Measurements from ENCODE around the gene POLG.

- TF ChIP-seq, protein P1, sequence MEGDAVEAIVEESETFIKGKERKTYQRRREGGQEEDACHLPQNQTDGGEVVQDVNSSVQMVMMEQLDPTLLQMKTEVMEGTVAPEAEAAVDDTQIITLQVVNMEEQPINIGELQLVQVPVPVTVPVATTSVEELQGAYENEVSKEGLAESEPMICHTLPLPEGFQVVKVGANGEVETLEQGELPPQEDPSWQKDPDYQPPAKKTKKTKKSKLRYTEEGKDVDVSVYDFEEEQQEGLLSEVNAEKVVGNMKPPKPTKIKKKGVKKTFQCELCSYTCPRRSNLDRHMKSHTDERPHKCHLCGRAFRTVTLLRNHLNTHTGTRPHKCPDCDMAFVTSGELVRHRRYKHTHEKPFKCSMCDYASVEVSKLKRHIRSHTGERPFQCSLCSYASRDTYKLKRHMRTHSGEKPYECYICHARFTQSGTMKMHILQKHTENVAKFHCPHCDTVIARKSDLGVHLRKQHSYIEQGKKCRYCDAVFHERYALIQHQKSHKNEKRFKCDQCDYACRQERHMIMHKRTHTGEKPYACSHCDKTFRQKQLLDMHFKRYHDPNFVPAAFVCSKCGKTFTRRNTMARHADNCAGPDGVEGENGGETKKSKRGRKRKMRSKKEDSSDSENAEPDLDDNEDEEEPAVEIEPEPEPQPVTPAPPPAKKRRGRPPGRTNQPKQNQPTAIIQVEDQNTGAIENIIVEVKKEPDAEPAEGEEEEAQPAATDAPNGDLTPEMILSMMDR (conservative IDR thresholded peaks at IDR 0.05; ENCODE audit: low read depth in 2 of 2): no peak
- TF ChIP-seq, protein P2, sequence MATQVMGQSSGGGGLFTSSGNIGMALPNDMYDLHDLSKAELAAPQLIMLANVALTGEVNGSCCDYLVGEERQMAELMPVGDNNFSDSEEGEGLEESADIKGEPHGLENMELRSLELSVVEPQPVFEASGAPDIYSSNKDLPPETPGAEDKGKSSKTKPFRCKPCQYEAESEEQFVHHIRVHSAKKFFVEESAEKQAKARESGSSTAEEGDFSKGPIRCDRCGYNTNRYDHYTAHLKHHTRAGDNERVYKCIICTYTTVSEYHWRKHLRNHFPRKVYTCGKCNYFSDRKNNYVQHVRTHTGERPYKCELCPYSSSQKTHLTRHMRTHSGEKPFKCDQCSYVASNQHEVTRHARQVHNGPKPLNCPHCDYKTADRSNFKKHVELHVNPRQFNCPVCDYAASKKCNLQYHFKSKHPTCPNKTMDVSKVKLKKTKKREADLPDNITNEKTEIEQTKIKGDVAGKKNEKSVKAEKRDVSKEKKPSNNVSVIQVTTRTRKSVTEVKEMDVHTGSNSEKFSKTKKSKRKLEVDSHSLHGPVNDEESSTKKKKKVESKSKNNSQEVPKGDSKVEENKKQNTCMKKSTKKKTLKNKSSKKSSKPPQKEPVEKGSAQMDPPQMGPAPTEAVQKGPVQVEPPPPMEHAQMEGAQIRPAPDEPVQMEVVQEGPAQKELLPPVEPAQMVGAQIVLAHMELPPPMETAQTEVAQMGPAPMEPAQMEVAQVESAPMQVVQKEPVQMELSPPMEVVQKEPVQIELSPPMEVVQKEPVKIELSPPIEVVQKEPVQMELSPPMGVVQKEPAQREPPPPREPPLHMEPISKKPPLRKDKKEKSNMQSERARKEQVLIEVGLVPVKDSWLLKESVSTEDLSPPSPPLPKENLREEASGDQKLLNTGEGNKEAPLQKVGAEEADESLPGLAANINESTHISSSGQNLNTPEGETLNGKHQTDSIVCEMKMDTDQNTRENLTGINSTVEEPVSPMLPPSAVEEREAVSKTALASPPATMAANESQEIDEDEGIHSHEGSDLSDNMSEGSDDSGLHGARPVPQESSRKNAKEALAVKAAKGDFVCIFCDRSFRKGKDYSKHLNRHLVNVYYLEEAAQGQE (IDR thresholded peaks at IDR 0.05; ENCODE audit: unreplicated experiment): no peak
- TF ChIP-seq EZH2 (IDR thresholded peaks at IDR 0.05; ENCODE audit: low read depth, unreplicated experiment): no peak
- TF ChIP-seq POLR2AphosphoS5 (IDR thresholded peaks at IDR 0.05; ENCODE audit: low read depth): no peak
- TF ChIP-seq EZH2phosphoT487 (IDR thresholded peaks at IDR 0.05; ENCODE audit: unreplicated experiment): no peak
- no peak for TF ChIP-seq ZNF114 (CRISPR knock-in tag; IDR thresholded peaks at IDR 0.05)
- no peak for TF ChIP-seq NANOG (IDR thresholded peaks at IDR 0.05; ENCODE audit: borderline replicate concordance)
- TF ChIP-seq JUNB (IDR thresholded peaks at IDR 0.05; ENCODE audit: unreplicated experiment): no peak
Measured at GRCh38 chr15:89381331-89381730, 46.7 kb upstream of the POLG start.

All from GM23338 (cell line).